Activated CD4-positive, alpha-beta T cell treated with anti-CD3 and anti-CD28 coated beads for 36 hours (primary cell): Measurements from ENCODE around the gene SH3RF1. TPM values are rescaled to one million over a fixed set of nuclear protein-coding genes. Genes with fewer than 3 reads are reported as not detected.

Experiments
- ATAC-seq: fragments of 200-7000 bp; cut with Tn5 transposase; one replicate; pipeline ENCODE4 v1.10.0; 2021; ENCODE audit warnings: mild to moderate bottlenecking, moderate library complexity
- CTCF ChIA-PET: fragments of 350-600 bp; sonication (Branson Sonifier 250); formaldehyde crosslinking; loops from one replicate; lab custom pipeline; 2021; ENCODE audit warnings: antibody characterized with exemption; lab: Charles Lee
- POLR2A ChIA-PET: fragments of 350-600 bp; sonication (Branson Sonifier 250); formaldehyde crosslinking; loops from one replicate; lab custom pipeline; 2021; ENCODE audit warnings: antibody characterized with exemption, inconsistent platforms; lab: Charles Lee
- DNase-seq: peaks from one replicate; pipeline ENCODE4 v3.0.0-alpha.2; 2020
- H3K27ac Mint-ChIP-seq: one replicate; pipeline ENCODE4 v1.8.0; 2021; ENCODE audit warnings: mixed read lengths
- H3K27me3 Mint-ChIP-seq: one replicate; pipeline ENCODE4 v1.8.0; 2021; ENCODE audit warnings: mixed read lengths
- H3K36me3 Mint-ChIP-seq: one replicate; pipeline ENCODE4 v1.8.0; 2021; ENCODE audit warnings: low read depth, mixed read lengths
- H3K4me1 Mint-ChIP-seq: one replicate; pipeline ENCODE4 v1.8.0; 2021; ENCODE audit warnings: mixed read lengths
- H3K4me3 Mint-ChIP-seq: one replicate; pipeline ENCODE4 v1.8.0; 2021; ENCODE audit warnings: mild to moderate bottlenecking, moderate library complexity, mixed read lengths
- H3K9me3 Mint-ChIP-seq: one replicate; pipeline ENCODE4 v1.8.0; 2021; ENCODE audit warnings: low read depth, mixed read lengths
- intact Hi-C, 2 experiments: fragments of 100-400 bp; cut with DNase I in 1 of 2; cut with micrococcal nuclease in 1 of 2; formaldehyde crosslinking; loops; one replicate each; pipeline versions ENCODE4 v1.14.2 to v1.15.1; 2022 to 2024; cut with DNase I, micrococcal nuclease
- total RNA-seq, 2 experiments: library from RNA; stranded (reverse); gene quantifications; one replicate each; pipeline ENCODE4 v1.2.3, GENCODE V29; 2021

SH3RF1 gene
- total RNA-seq, 2 experiments from 2014 or later: 0.39 to 0.63 TPM

- Mint-ChIP-seq H3K4me1 (peaks cover 9% of the 10 kb centered on the region), H3K9me3 (no peaks in the 10 kb centered on the region), H3K4me3 (no peak overlapping the region), H3K27ac (no peak overlapping the region), H3K27me3 (peaks cover 4% of the 10 kb centered on the region), H3K36me3 (no peaks in the 10 kb centered on the region)
- ChIA-PET CTCF (interaction anchor here (0.8 kb wide), 1 partner anchor 245 kb away, joined by 5 read pairs; no protein-coding TSS in a partner anchor), POLR2A (no interaction called here)
- intact Hi-C loops: no loop called here
- DNase-seq: no peak
- peak; percentile 69 for ATAC-seq
Measured at GRCh38 chr4:169167957-169168858, 102.5 kb downstream of the SH3RF1 start.

GRCh38 chr4:169164669-169165415, 105.9 kb downstream of the SH3RF1 start:
- ChIA-PET CTCF (no interaction called here), POLR2A (no interaction called here)
- no peaks in the 10 kb centered on the region for H3K36me3 Mint-ChIP-seq
- peaks cover 7% of the 10 kb centered on the region for H3K27me3 Mint-ChIP-seq
- peaks cover 9% of the 10 kb centered on the region for H3K4me1 Mint-ChIP-seq
- DNase-seq (no peak), ATAC-seq (no peak)
- no peak overlapping the region for H3K4me3 Mint-ChIP-seq
- H3K9me3 Mint-ChIP-seq: no peaks in the 10 kb centered on the region
- intact Hi-C loops: no loop called here
- no peak overlapping the region for H3K27ac Mint-ChIP-seq

- POLR2A ChIA-PET: no interaction called here
- ATAC-seq (no peak), DNase-seq (no peak)
- Mint-ChIP-seq H3K4me1 (peaks cover 9% of the 10 kb centered on the region), H3K27ac (no peak overlapping the region), H3K9me3 (no peaks in the 10 kb centered on the region), H3K4me3 (no peak overlapping the region), H3K27me3 (peaks cover 8% of the 10 kb centered on the region), H3K36me3 (no peaks in the 10 kb centered on the region)
- CTCF ChIA-PET: no interaction called here
- intact Hi-C loops: no loop called here
Measured at GRCh38 chr4:169163947-169164668, 106.6 kb downstream of the SH3RF1 start.

- Mint-ChIP-seq H3K27ac (no peak overlapping the region), H3K9me3 (no peaks in the 10 kb centered on the region), H3K4me1 (peaks cover 9% of the 10 kb centered on the region), H3K27me3 (peaks cover 8% of the 10 kb centered on the region), H3K36me3 (no peaks in the 10 kb centered on the region), H3K4me3 (no peak overlapping the region)
- intact Hi-C loops: no loop called here
- ChIA-PET POLR2A (no interaction called here), CTCF (no interaction called here)
- ATAC-seq (no peak), DNase-seq (no peak)
Measured at GRCh38 chr4:169163495-169163894, 107.3 kb downstream of the SH3RF1 start.

- intact Hi-C loops: no loop called here
Measured at GRCh38 chr4:169160825-169161224, 109.9 kb downstream of the SH3RF1 start.

GRCh38 chr4:169159624-169160171, 111.1 kb downstream of the SH3RF1 start:
- DNase-seq: no peak
- intact Hi-C loops: no loop called here
- Mint-ChIP-seq H3K27me3 (peaks cover 14% of the 10 kb centered on the region), H3K9me3 (no peaks in the 10 kb centered on the region), H3K36me3 (no peaks in the 10 kb centered on the region), H3K27ac (no peak overlapping the region), H3K4me3 (no peak overlapping the region), H3K4me1 (no peaks in the 10 kb centered on the region)
- ChIA-PET CTCF (interaction anchor here (1.0 kb wide), 1 partner anchor 14 kb away, joined by 3 read pairs; no protein-coding TSS in a partner anchor), POLR2A (no interaction called here)
- no peak for ATAC-seq

More at GRCh38 chr4:169160825-169161224, 109.9 kb downstream of the SH3RF1 start:
- Mint-ChIP-seq H3K4me1 (no peaks in the 10 kb centered on the region), H3K4me3 (no peak overlapping the region), H3K27ac (no peak overlapping the region), H3K36me3 (no peaks in the 10 kb centered on the region), H3K27me3 (peaks cover 14% of the 10 kb centered on the region), H3K9me3 (no peaks in the 10 kb centered on the region)
- ATAC-seq (no peak), DNase-seq (no peak)
- ChIA-PET CTCF (no interaction called here), POLR2A (no interaction called here)

- no peak for ATAC-seq
- no peak for DNase-seq
- CTCF ChIA-PET: no interaction called here
- H3K4me1 Mint-ChIP-seq: no peaks in the 10 kb centered on the region
- no peaks in the 10 kb centered on the region for H3K36me3 Mint-ChIP-seq
- no peak overlapping the region for H3K4me3 Mint-ChIP-seq
- POLR2A ChIA-PET: interaction anchor here (0.6 kb wide), 1 partner anchor 40 kb away, joined by 3 read pairs; no protein-coding TSS in a partner anchor
- peaks cover 12% of the 10 kb centered on the region for H3K27me3 Mint-ChIP-seq
- no peak overlapping the region for H3K27ac Mint-ChIP-seq
- intact Hi-C loops: no loop called here
- no peaks in the 10 kb centered on the region for H3K9me3 Mint-ChIP-seq
Measured at GRCh38 chr4:169158861-169159260, 111.9 kb downstream of the SH3RF1 start.

GRCh38 chr4:169158046-169158445, 112.7 kb downstream of the SH3RF1 start:
- DNase-seq (no peak), ATAC-seq (no peak)
- POLR2A ChIA-PET: no interaction called here
- no peaks in the 10 kb centered on the region for H3K4me1 Mint-ChIP-seq
- intact Hi-C loops: no loop called here
- peaks cover 10% of the 10 kb centered on the region for H3K27me3 Mint-ChIP-seq
- no peaks in the 10 kb centered on the region for H3K36me3 Mint-ChIP-seq
- H3K4me3 Mint-ChIP-seq: no peak overlapping the region
- CTCF ChIA-PET: no interaction called here
- no peak overlapping the region for H3K27ac Mint-ChIP-seq
- no peaks in the 10 kb centered on the region for H3K9me3 Mint-ChIP-seq

- Mint-ChIP-seq H3K36me3 (no peaks in the 10 kb centered on the region), H3K4me3 (no peak overlapping the region), H3K4me1 (no peaks in the 10 kb centered on the region), H3K27ac (no peak overlapping the region), H3K27me3 (peaks cover 7% of the 10 kb centered on the region), H3K9me3 (no peaks in the 10 kb centered on the region)
- intact Hi-C loops: no loop called here
- CTCF ChIA-PET: no interaction called here
- no peak for ATAC-seq
- POLR2A ChIA-PET: no interaction called here
- DNase-seq: no peak
Measured at GRCh38 chr4:169156392-169156791, 114.4 kb downstream of the SH3RF1 start.

GRCh38 chr4:169154121-169154520, 116.6 kb downstream of the SH3RF1 start:
- no peaks in the 10 kb centered on the region for H3K4me1 Mint-ChIP-seq
- intact Hi-C loops: no loop called here
- peaks cover 6% of the 10 kb centered on the region for H3K27me3 Mint-ChIP-seq
- ChIA-PET POLR2A (no interaction called here), CTCF (no interaction called here)
- ATAC-seq (no peak), DNase-seq (no peak)
- no peak overlapping the region for H3K27ac Mint-ChIP-seq
- H3K36me3 Mint-ChIP-seq: no peaks in the 10 kb centered on the region
- no peak overlapping the region for H3K4me3 Mint-ChIP-seq
- no peaks in the 10 kb centered on the region for H3K9me3 Mint-ChIP-seq

GRCh38 chr4:169153481-169154087, 117.2 kb downstream of the SH3RF1 start:
- ChIA-PET CTCF (no interaction called here), POLR2A (no interaction called here)
- Mint-ChIP-seq H3K4me3 (no peak overlapping the region), H3K9me3 (no peaks in the 10 kb centered on the region), H3K36me3 (no peaks in the 10 kb centered on the region), H3K4me1 (no peaks in the 10 kb centered on the region), H3K27ac (no peak overlapping the region), H3K27me3 (peaks cover 6% of the 10 kb centered on the region)
- intact Hi-C loops: no loop called here
- DNase-seq: no peak
- no peak for ATAC-seq
